ENCODE measurements around the gene IGSF9. TPM values are rescaled to one million over a fixed set of nuclear protein-coding genes. Genes with fewer than 3 reads are reported as not detected.

Gene IGSF9
- total and polyA plus RNA-seq, 10 of the 15 experiments (the other 5 are each of a cell fraction or from before 2014, with no cell fraction given) = 0.04 to 0.07 TPM; not detected in 8

GRCh38 chr1:159944623-159945455 is 574 bp downstream of the IGSF9 start:
- Histone ChIP-seq H2AFZ (ENCODE audit: control insufficient read depth, low read depth, low read length) (no peak overlapping the region), H3K9ac (ENCODE audit: control insufficient read depth, insufficient read depth, low read length) (no peak overlapping the region), H3K4me2 (ENCODE audit: control insufficient read depth, insufficient read depth) (no peak overlapping the region; the same call in 1 of the 2 replicates), H4K20me1 (ENCODE audit: control insufficient read depth, insufficient read depth) (no peaks in the 10 kb centered on the region), H3K79me2 (ENCODE audit: control insufficient read depth, insufficient read depth, low read length) (no peaks in the 10 kb centered on the region), H3K4me3 (no peak overlapping the region), H3K4me1 (ENCODE audit: control insufficient read depth, insufficient read depth, low read length) (no peaks in the 10 kb centered on the region; the same call in 1 of the 2 replicates), H3K9me3 (replicated peaks; ENCODE audit: control insufficient read depth, insufficient read depth, low read length) (no peaks in the 10 kb centered on the region), H3K36me3 (ENCODE audit: control insufficient read depth in 2 of 2, insufficient read depth in 2 of 2, low read length in 1 of 2) (no peaks in the 10 kb centered on the region), H3K27me3 (replicated peaks in 1 of 2; ENCODE audit: control insufficient read depth in 2 of 2, insufficient read depth in 2 of 2, low read length in 1 of 2) (peaks cover 6 to 26% of the 10 kb centered on the region in 2 experiments), H3K27ac (ENCODE audit: control insufficient read depth, insufficient read depth) (no peak overlapping the region)
- no TSS peak for BruUV-seq (replicated peaks)
- 32% methylated on average over 10 of the region's 11 CpGs for WGBS (ENCODE audit: insufficient coverage, insufficient replicate concordance, low lambda C conversion rate, missing lambda C conversion rate)
- intact Hi-C loops (cut with micrococcal nuclease; ENCODE audit: unreplicated experiment) = no loop called here
- ATAC-seq (no peak), DNase-seq (ENCODE audit: low read depth, low spot score) (no peak), FAIRE-seq (no peak)
- in situ Hi-C loops (cut with MboI) = no loop called here
- ChIA-PET POLR2A (no interaction called here), RAD21 (ENCODE audit: unreplicated experiment) (interaction anchor here (1.4 kb wide), 1 partner anchor 22 kb away, joined by 3 read pairs; no protein-coding TSS in a partner anchor), CTCF (interaction anchor here (1.3 kb wide), 1 partner anchor 146 kb away, joined by 3 read pairs; no protein-coding TSS in a partner anchor), SMC1A (ENCODE audit: uncharacterized antibody, unreplicated experiment) (no interaction called here)
- TF ChIP-seq SKIL (IDR thresholded peaks at IDR 0.05; ENCODE audit: low read depth, poor library complexity, severe bottlenecking) (no peak), FOXM1 (IDR thresholded peaks at IDR 0.05; ENCODE audit: low read depth, low read length) (no peak), SMAD1 (IDR thresholded peaks at IDR 0.05; ENCODE audit: low read depth, partially characterized antibody) (no peak), FOXK2 (IDR thresholded peaks at IDR 0.05) (no peak), NFYB (IDR thresholded peaks at IDR 0.05; ENCODE audit: insufficient read depth, low read depth, low read length) (no peak), YBX1 (IDR thresholded peaks at IDR 0.05) (no peak), SREBF2 (IDR thresholded peaks at IDR 0.05; ENCODE audit: low read length) (no peak), SMAD5 (IDR thresholded peaks at IDR 0.05; ENCODE audit: low read depth) (no peak), ZBTB40 (IDR thresholded peaks at IDR 0.05; ENCODE audit: borderline replicate concordance) (no peak), CBFB (IDR thresholded peaks at IDR 0.05; ENCODE audit: low read depth) (no peak), PRDM15 (CRISPR knock-in tag; IDR thresholded peaks at IDR 0.05) (no peak), TCF7 (IDR thresholded peaks at IDR 0.05; ENCODE audit: borderline replicate concordance) (no peak), RAD51 (IDR thresholded peaks at IDR 0.05) (no peak), HCFC1 (IDR thresholded peaks at IDR 0.05; ENCODE audit: low read length) (no peak)
